GM08714 (cell line): Measurements from ENCODE around the gene GABRR2.

ENCODE experiments used
- H3K4me3 ChIP-seq: fragments of 200-500 bp; sonication (Bioruptor generic); 2 replicates; pipeline ENCODE4 v1.5.1; 2014; ENCODE audit warnings: mild to moderate bottlenecking, low read length, inconsistent platforms
- ZNF274 ChIP-seq: IDR thresholded peaks from 2 replicates; pipeline ENCODE4 v1.6.1; 2012; ENCODE audit warnings: mild to moderate bottlenecking, low read depth, low read length

Gene GABRR2

GRCh38 chr6:89290401-89291155, 24.5 kb downstream of the GABRR2 start:
- TF ChIP-seq ZNF274: no peak
- no peak overlapping the region for H3K4me3 ChIP-seq

- H3K4me3 ChIP-seq: no peak overlapping the region
- no peak for TF ChIP-seq ZNF274
These were observed 25.4 kb downstream of the GABRR2 start for GRCh38 chr6:89289710-89290109.

- H3K4me3 ChIP-seq: no peak overlapping the region
- TF ChIP-seq ZNF274: no peak
These were observed 27.6 kb downstream of the GABRR2 start for GRCh38 chr6:89287351-89288028.

DNA sequence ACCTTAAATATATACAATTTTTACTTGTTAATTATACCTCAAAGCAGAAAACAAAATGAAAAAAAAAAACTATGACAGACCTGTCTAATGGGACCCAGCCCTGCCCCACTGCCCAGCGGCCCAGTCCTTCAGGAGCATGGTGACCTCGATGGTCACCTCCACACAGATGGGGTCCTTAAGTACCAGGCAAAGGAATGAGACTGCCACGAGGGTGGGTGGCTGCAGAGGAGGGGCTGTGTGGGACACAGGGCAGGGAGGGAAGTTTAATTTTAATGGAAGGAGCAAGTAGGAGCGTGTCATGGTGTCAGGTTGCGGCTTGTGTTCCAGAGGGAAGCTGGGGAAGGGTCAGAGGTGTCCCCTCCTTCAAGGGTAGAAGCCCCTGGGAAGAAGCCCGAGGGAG, 28.6 kb downstream of the GABRR2 start:
- no peak overlapping the region for H3K4me3 ChIP-seq
- TF ChIP-seq ZNF274: no peak

- H3K4me3 ChIP-seq: no peak overlapping the region
- TF ChIP-seq ZNF274: no peak
These were observed 29.9 kb downstream of the GABRR2 start for GRCh38 chr6:89284963-89285735.

DNA sequence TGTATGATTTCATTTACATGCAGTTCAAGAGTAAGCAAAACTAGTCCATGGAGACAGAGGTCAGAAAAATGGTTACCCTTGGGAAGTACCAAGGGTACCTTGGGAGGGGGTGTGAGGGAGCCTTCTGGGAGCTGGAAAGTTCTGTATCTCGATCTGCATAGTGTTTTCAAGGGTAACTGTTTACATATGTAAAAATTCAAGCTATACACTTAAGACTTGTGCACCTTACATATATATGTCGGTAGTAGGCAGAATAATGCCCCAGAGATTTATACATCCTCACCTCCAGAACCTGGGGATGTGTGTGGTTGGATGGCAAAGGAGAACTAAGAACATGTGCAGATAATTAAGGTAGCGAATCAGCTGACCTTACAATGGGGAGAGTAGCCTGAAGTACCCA, 31.0 kb downstream of the GABRR2 start:
- no peak for TF ChIP-seq ZNF274
- H3K4me3 ChIP-seq: no peak overlapping the region

DNA sequence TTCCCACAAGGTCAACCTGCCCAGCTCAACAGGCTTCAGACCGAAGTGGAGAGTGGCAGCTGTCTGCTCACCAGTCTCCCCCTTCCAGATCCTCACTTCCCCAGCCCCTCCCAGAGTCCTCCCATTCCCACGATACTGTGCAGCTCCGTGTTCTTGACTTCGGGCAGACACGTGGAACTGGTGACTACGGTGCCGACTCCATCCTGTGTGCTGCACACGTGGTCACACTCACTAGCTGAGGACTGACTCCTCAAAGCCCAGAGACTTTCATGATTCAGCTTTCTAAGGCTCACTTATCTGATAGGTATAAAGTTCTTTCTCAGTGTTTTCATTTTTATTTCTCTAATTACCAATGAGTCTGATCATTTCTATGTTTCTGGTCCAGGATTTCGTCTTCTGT, 32.4 kb downstream of the GABRR2 start:
- H3K4me3 ChIP-seq: no peak overlapping the region
- no peak for TF ChIP-seq ZNF274

- TF ChIP-seq ZNF274: no peak
- no peak overlapping the region for H3K4me3 ChIP-seq
These were observed 33.3 kb downstream of the GABRR2 start for GRCh38 chr6:89281779-89282246.

- TF ChIP-seq ZNF274: no peak
- H3K4me3 ChIP-seq: no peak overlapping the region
These were observed 36.1 kb downstream of the GABRR2 start for GRCh38 chr6:89278956-89279355.

- TF ChIP-seq ZNF274: no peak
These were observed 39.2 kb downstream of the GABRR2 start for GRCh38 chr6:89275900-89276299.

GRCh38 chr6:89273816-89274215, 41.3 kb downstream of the GABRR2 start:
- H3K4me3 ChIP-seq: no peak overlapping the region

More at GRCh38 chr6:89275900-89276299, 39.2 kb downstream of the GABRR2 start:
- H3K4me3 ChIP-seq: no peak overlapping the region

GRCh38 chr6:89272596-89272995, 42.5 kb downstream of the GABRR2 start:
- TF ChIP-seq ZNF274: no peak
- H3K4me3 ChIP-seq: no peak overlapping the region

More at GRCh38 chr6:89273816-89274215, 41.3 kb downstream of the GABRR2 start:
- TF ChIP-seq ZNF274: no peak

DNA sequence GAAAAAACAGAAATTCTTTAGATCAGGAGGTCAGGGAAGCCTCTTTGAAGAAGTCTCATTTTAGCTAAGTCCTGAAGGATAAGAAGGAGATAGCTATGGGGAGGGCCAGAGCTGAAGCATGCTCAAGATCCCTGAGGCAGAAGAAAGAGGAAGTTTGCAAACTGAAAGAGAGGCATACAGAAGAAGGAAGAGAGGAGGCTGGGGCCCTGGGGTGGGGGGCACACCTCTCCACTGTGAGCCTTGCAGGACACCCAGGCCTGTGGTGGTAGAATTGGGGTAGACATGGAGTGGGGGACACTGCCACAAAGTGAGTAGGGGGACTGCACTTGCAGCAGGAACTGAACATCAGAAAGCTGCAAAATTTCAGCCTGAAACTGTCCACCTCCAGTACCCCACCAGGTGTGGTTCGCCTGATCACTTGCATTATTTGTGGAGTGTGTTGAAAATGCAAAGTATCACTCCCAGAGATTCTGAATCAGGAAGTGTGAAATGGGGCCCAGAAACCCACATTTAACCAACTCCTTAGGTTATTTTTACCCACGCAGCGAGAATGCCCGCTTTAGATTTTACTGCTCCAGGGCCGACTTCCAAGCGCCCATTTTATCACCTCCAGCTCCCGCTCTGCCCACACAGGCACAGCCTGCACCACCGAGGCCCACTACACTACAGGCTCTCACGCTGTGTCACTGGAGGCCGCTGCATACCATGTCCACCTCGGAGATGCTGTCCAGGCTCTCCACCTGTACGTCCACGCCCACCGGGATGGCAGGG, 44.0 kb downstream of the GABRR2 start:
- TF ChIP-seq ZNF274: no peak

DNA sequence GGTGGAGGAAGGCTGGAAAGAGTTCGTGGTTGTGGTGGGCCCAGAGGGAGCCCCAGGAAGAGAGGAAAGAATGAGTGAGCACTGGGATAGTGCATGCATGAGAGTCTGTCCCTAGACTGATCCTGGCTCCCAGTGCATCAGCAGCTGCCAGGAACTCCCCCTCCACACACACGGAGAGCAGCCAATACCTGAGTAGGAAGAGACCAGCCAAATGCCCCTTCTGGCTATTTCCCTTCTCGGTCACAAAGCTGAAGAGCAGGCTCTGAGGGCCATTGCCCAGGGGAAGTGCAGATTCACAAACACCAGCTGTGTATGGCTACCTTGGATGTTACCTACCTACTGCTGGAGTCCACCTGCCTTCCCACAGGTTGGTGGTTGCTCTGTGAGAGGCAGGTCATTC, 45.1 kb downstream of the GABRR2 start:
- TF ChIP-seq ZNF274: no peak
- H3K4me3 ChIP-seq: no peak overlapping the region

More for the DNA sequence above, 44.0 kb downstream of the GABRR2 start:
- H3K4me3 ChIP-seq: no peak overlapping the region; the same call in 1 of the 2 replicates
